Measurements from ENCODE around the gene PPP2R2C. TPM values are rescaled to one million over a fixed set of nuclear protein-coding genes. Genes with fewer than 3 reads are reported as not detected.

PPP2R2C gene
- polyA plus RNA-seq, 4 donors = 0.16 to 2.3 (median 0.81) TPM; not detected in 1

DNA sequence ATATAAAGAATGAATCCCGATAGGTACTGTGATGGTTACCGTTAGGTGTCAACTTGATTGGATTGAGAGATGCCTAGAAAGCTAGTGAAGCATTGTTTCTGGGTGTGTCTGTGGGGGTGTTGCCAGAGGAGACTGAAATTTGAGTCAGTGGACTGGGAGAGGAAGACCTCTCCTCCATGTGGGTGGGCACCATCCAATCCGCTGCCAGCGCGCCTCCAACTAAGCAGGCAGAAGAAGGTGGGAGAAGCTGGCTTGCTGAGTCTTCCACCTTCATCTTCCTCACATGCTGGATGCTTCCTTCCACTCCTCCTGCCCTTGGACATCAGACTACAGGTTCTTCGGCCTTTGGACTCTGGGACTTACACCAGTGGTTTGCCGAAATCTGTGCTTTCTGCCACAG lies 162.6 kb downstream of the PPP2R2C start:
- Histone ChIP-seq H3K27ac (ENCODE audit: low read depth in 1 of 3, low read length in 2 of 3) (no peak overlapping the region), H3K27me3 (ENCODE audit: control insufficient read depth in 3 of 3, insufficient read depth in 3 of 3, low read length in 3 of 3) (peaks cover 0 to 10% (median 2%) of the 10 kb centered on the region in 3 donors), H3K9me3 (ENCODE audit: control insufficient read depth in 2 of 2, insufficient read depth in 1 of 2, low read depth in 1 of 2, low read length in 1 of 2) (peaks cover 0 to 4% of the 10 kb centered on the region in 2 donors), H3K4me1 (ENCODE audit: control insufficient read depth in 3 of 3, insufficient read depth in 2 of 3, low read depth in 1 of 3, low read length in 2 of 3) (no peaks in the 10 kb centered on the region), H3K36me3 (ENCODE audit: control insufficient read depth in 3 of 3, insufficient read depth in 2 of 3, low read depth in 1 of 3, low read length in 3 of 3) (peaks cover 0 to 7% (median 0%) of the 10 kb centered on the region in 3 donors), H3K4me3 (ENCODE audit: low read depth in 1 of 3, low read length in 3 of 3) (peak overlapping the region in 1 of 3 donors; percentile 28)
- no peak for FAIRE-seq
- DNase-seq = no peak
- WGBS, 3 donors = 73 to 82% (median 74%) methylated on average over 7 of the region's 7 CpGs

DNA sequence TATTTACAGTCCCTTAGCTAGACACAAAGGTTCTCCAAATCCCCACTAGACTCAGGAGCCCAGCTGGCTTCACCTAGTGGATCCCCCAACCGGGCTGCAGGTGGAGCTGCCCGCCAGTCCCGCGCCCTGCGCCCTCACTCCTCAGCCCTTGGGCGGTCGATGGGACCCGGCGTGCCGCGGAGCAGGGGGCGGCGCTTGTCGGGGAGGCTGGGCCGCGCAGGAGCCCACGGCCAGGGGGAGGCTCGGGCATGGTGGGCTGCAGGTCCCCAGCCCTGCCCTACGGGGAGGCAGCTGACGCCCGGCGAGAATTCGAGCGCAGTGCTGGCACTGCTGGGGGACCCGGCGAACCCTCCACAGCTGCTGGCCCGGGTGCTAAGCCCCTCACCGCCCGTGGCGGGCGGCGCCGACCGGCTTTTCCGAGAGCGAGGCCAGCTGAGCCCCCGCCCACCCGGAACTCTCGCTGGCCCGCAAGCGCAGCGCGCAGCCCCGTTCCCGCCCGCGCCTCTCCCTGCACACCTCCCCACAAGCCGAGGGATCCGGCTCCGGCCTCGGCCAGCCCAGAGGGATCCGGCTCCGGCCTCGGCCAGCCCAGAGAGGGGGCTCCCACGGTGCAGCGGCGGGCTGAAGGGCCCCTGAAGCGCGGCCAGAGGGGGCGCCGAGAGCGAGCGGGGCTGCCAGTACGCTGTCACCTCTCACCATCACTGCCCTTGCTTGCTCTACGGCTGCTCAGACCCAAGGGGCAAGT lies 163.3 kb downstream of the PPP2R2C start:
- Histone ChIP-seq H3K36me3 (ENCODE audit: control insufficient read depth in 3 of 3, insufficient read depth in 2 of 3, low read depth in 1 of 3, low read length in 3 of 3) (peaks cover 0 to 13% (median 0%) of the 10 kb centered on the region in 3 donors), H3K4me1 (ENCODE audit: control insufficient read depth in 3 of 3, insufficient read depth in 2 of 3, low read depth in 1 of 3, low read length in 2 of 3) (no peaks in the 10 kb centered on the region), H3K4me3 (ENCODE audit: low read depth in 1 of 3, low read length in 3 of 3) (peak overlapping the region in 1 of 3 donors; percentile 28), H3K27ac (ENCODE audit: low read depth in 1 of 3, low read length in 2 of 3) (no peak overlapping the region), H3K27me3 (ENCODE audit: control insufficient read depth in 3 of 3, insufficient read depth in 3 of 3, low read length in 3 of 3) (peaks cover 0 to 10% (median 2%) of the 10 kb centered on the region in 3 donors), H3K9me3 (ENCODE audit: control insufficient read depth in 2 of 2, insufficient read depth in 1 of 2, low read depth in 1 of 2, low read length in 1 of 2) (peaks cover 0 to 4% of the 10 kb centered on the region in 2 donors)
- DNase-seq (peak in 1 of 2 donors; percentile 56), FAIRE-seq (no peak)
- WGBS, 3 donors = 6 to 18% (median 6%) methylated on average over 39 to 65 of the region's 65 CpGs

DNA sequence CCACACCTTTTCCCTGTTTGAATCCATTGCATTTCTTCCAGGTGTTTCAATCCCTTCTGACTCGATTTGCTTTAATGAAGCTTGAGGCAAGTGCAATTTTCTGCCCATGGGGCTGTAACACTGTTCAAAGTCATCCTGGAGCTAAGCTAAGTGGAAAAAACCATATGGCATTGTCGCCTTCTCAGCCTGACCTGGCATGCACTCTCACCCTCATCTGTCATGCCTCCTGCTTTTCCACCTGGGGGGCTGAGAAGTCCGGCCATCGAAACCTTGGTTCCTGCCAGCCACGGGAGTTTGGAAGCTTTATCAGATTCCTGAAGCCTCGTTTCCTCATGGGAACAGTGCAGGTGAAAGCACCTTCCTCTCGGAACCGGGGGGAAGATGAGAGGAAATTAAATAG lies 164.5 kb downstream of the PPP2R2C start:
- no peaks in the 10 kb centered on the region for H3K4me1 ChIP-seq (ENCODE audit: control insufficient read depth in 3 of 3, insufficient read depth in 2 of 3, low read depth in 1 of 3, low read length in 2 of 3)
- H3K27ac ChIP-seq (ENCODE audit: low read depth in 1 of 3, low read length in 2 of 3) = no peak overlapping the region

DNA sequence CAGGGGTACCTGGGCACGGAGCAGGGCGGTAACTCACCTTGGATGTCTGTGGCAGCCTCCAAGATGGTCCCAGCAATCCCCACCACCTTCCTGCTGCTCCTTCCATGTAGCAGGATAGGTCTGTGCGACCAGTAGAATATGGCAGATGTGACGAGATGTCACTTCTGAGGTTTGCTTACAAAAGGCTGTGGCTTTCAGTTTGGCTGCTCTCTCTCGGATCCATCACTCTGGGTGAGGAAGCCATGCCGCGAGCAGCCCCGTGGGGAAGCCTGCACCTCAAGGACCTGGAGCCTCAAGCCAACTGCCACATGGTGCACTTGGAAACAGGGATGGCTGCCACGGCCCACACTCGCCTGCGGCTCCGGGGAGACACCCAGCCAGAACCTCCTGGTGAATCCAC lies 165.2 kb downstream of the PPP2R2C start:
- 69 to 85% (median 80%) methylated on average over 12 of the region's 12 CpGs for WGBS, 3 donors
- H3K4me3 ChIP-seq (ENCODE audit: low read depth in 1 of 3, low read length in 3 of 3) = no peak overlapping the region
- H3K9me3 ChIP-seq (ENCODE audit: control insufficient read depth in 2 of 2, insufficient read depth in 1 of 2, low read depth in 1 of 2, low read length in 1 of 2) = peaks cover 0 to 4% of the 10 kb centered on the region in 2 donors
- no peak for DNase-seq
- no peaks in the 10 kb centered on the region for H3K4me1 ChIP-seq (ENCODE audit: control insufficient read depth in 3 of 3, insufficient read depth in 2 of 3, low read depth in 1 of 3, low read length in 2 of 3)
- H3K36me3 ChIP-seq (ENCODE audit: control insufficient read depth in 3 of 3, insufficient read depth in 2 of 3, low read depth in 1 of 3, low read length in 3 of 3) = peaks cover 0 to 32% (median 0%) of the 10 kb centered on the region in 3 donors
- FAIRE-seq = no peak
- H3K27me3 ChIP-seq (ENCODE audit: control insufficient read depth in 3 of 3, insufficient read depth in 3 of 3, low read length in 3 of 3) = peaks cover 0 to 10% (median 2%) of the 10 kb centered on the region in 3 donors
- H3K27ac ChIP-seq (ENCODE audit: low read depth in 1 of 3, low read length in 2 of 3) = no peak overlapping the region

More for the DNA sequence above, 164.5 kb downstream of the PPP2R2C start:
- Histone ChIP-seq H3K9me3 (ENCODE audit: control insufficient read depth in 2 of 2, insufficient read depth in 1 of 2, low read depth in 1 of 2, low read length in 1 of 2) (peaks cover 0 to 4% of the 10 kb centered on the region in 2 donors), H3K36me3 (ENCODE audit: control insufficient read depth in 3 of 3, insufficient read depth in 2 of 3, low read depth in 1 of 3, low read length in 3 of 3) (peaks cover 0 to 25% (median 0%) of the 10 kb centered on the region in 3 donors), H3K27me3 (ENCODE audit: control insufficient read depth in 3 of 3, insufficient read depth in 3 of 3, low read length in 3 of 3) (peaks cover 0 to 10% (median 2%) of the 10 kb centered on the region in 3 donors), H3K4me3 (ENCODE audit: low read depth in 1 of 3, low read length in 3 of 3) (no peak overlapping the region)
- FAIRE-seq = no peak
- 72 to 80% (median 73%) methylated on average over 8 of the region's 8 CpGs for WGBS, 3 donors
- no peak for DNase-seq

DNA sequence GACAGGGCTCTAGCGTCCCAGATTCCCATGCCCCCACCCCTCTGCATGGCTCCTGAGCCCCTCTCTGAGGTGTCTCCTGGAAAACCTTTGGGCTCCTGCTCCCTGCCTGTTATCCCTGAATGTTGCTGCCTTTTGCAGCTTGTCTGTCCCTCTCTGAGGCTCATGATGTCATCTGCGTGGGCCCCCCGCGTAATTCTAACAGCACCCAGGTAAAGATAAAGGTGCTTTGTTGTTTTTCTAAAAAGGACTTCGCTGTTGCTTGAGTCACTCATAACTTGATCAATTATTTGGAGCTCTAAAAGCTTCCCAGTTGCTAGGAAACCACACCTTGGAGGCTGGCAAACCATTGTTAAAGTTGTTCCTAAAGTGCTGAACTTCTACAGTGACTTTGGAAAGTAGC lies 166.1 kb downstream of the PPP2R2C start:
- Histone ChIP-seq H3K27me3 (ENCODE audit: control insufficient read depth in 3 of 3, insufficient read depth in 3 of 3, low read length in 3 of 3) (peaks cover 0 to 10% (median 2%) of the 10 kb centered on the region in 3 donors), H3K9me3 (ENCODE audit: control insufficient read depth in 2 of 2, insufficient read depth in 1 of 2, low read depth in 1 of 2, low read length in 1 of 2) (peaks cover 0 to 4% of the 10 kb centered on the region in 2 donors), H3K36me3 (ENCODE audit: control insufficient read depth in 3 of 3, insufficient read depth in 2 of 3, low read depth in 1 of 3, low read length in 3 of 3) (peaks cover 0 to 41% (median 0%) of the 10 kb centered on the region in 3 donors), H3K4me1 (ENCODE audit: control insufficient read depth in 3 of 3, insufficient read depth in 2 of 3, low read depth in 1 of 3, low read length in 2 of 3) (no peaks in the 10 kb centered on the region), H3K27ac (ENCODE audit: low read depth in 1 of 3, low read length in 2 of 3) (no peak overlapping the region), H3K4me3 (ENCODE audit: low read depth in 1 of 3, low read length in 3 of 3) (no peak overlapping the region)
- DNase-seq (no peak), FAIRE-seq (no peak)
- 53 to 68% (median 62%) methylated on average over 5 of the region's 5 CpGs for WGBS, 3 donors

DNA sequence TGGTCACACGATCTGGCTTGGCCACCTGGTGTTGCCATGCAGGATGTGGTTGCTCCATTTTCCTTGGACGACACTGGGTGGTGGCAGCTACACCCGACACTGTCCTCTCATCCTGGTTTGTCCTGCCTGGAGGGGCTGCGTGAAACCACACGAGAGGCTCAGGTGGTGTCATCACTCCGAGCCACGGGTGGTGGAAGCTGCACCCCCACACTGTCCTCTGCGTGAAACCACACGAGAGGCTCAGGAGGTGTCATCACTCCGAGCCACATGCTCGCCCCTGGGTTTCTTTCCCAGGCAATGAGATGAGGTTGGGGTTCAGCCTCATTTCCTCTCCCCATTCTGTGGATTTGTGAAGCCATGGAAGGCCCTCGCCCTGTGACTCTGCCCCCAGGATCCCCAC lies 168.5 kb downstream of the PPP2R2C start:
- FAIRE-seq = no peak
- peaks cover 0 to 58% (median 3%) of the 10 kb centered on the region in 3 donors for H3K36me3 ChIP-seq (ENCODE audit: control insufficient read depth in 3 of 3, insufficient read depth in 2 of 3, low read depth in 1 of 3, low read length in 3 of 3)

DNA sequence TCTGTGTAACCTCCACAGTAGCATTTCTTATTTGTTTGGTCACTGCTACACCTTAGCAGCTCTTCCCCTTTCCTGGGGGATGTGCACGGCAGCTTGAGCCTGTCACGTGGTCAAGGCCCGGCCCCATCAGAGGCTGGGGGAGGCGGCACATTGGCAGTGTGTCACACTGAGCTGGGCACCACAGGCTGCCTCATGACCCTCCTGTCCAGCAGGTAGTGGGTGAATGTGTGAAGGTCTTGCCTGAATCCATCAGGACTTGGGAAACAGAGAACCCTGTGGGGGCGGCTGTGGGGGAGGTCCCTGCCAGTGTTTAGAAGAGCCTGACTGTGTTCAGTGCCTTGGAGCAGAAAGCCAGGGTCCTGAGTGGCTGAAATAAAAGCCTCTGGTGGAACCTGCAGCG lies 169.5 kb downstream of the PPP2R2C start:
- Histone ChIP-seq H3K9me3 (ENCODE audit: control insufficient read depth in 2 of 2, insufficient read depth in 1 of 2, low read depth in 1 of 2, low read length in 1 of 2) (no peaks in the 10 kb centered on the region), H3K4me1 (ENCODE audit: control insufficient read depth in 3 of 3, insufficient read depth in 2 of 3, low read depth in 1 of 3, low read length in 2 of 3) (no peaks in the 10 kb centered on the region), H3K36me3 (ENCODE audit: control insufficient read depth in 3 of 3, insufficient read depth in 2 of 3, low read depth in 1 of 3, low read length in 3 of 3) (peaks cover 0 to 66% (median 3%) of the 10 kb centered on the region in 3 donors), H3K27me3 (ENCODE audit: control insufficient read depth in 3 of 3, insufficient read depth in 3 of 3, low read length in 3 of 3) (no peaks in the 10 kb centered on the region), H3K27ac (ENCODE audit: low read depth in 1 of 3, low read length in 2 of 3) (no peak overlapping the region), H3K4me3 (ENCODE audit: low read depth in 1 of 3, low read length in 3 of 3) (no peak overlapping the region)
- WGBS, 3 donors = 79 to 87% (median 86%) methylated on average over 6 of the region's 6 CpGs
- DNase-seq (no peak), FAIRE-seq (no peak)

More for the DNA sequence above, 168.5 kb downstream of the PPP2R2C start:
- H3K4me3 ChIP-seq (ENCODE audit: low read depth in 1 of 3, low read length in 3 of 3) = no peak overlapping the region
- WGBS, 3 donors = 79 to 94% (median 85%) methylated on average over 12 of the region's 12 CpGs
- peaks cover 0 to 4% of the 10 kb centered on the region in 2 donors for H3K9me3 ChIP-seq (ENCODE audit: control insufficient read depth in 2 of 2, insufficient read depth in 1 of 2, low read depth in 1 of 2, low read length in 1 of 2)
- DNase-seq = no peak
- H3K27ac ChIP-seq (ENCODE audit: low read depth in 1 of 3, low read length in 2 of 3) = no peak overlapping the region
- H3K4me1 ChIP-seq (ENCODE audit: control insufficient read depth in 3 of 3, insufficient read depth in 2 of 3, low read depth in 1 of 3, low read length in 2 of 3) = no peaks in the 10 kb centered on the region
- peaks cover 0 to 3% (median 0%) of the 10 kb centered on the region in 3 donors for H3K27me3 ChIP-seq (ENCODE audit: control insufficient read depth in 3 of 3, insufficient read depth in 3 of 3, low read length in 3 of 3)

DNA sequence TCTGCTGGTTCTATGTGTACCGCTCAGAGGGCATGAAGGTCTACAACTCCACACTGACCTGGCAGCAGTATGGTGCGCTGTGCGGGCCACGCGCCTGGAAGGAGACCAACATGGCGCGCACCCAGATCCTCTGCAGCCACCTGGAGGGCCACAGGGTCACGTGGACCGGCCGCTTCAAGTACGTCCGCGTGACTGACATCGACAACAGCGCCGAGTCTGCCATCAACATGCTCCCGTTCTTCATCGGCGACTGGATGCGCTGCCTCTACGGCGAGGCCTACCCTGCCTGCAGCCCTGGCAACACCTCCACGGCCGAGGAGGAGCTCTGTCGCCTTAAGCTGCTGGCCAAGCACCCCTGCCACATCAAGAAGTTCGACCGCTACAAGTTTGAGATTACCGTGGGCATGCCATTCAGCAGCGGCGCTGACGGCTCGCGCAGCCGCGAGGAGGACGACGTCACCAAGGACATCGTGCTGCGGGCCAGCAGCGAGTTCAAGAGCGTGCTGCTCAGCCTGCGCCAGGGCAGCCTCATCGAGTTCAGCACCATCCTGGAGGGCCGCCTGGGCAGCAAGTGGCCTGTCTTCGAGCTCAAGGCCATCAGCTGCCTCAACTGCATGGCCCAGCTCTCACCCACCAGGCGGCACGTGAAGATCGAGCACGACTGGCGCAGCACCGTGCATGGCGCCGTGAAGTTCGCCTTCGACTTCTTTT lies 170.5 kb downstream of the PPP2R2C start:
- Histone ChIP-seq H3K27me3 (ENCODE audit: control insufficient read depth in 3 of 3, insufficient read depth in 3 of 3, low read length in 3 of 3) (no peaks in the 10 kb centered on the region), H3K4me3 (ENCODE audit: low read depth in 1 of 3, low read length in 3 of 3) (no peak overlapping the region), H3K36me3 (ENCODE audit: control insufficient read depth in 3 of 3, insufficient read depth in 2 of 3, low read depth in 1 of 3, low read length in 3 of 3) (peaks cover 0 to 70% (median 3%) of the 10 kb centered on the region in 3 donors), H3K4me1 (ENCODE audit: control insufficient read depth in 3 of 3, insufficient read depth in 2 of 3, low read depth in 1 of 3, low read length in 2 of 3) (no peaks in the 10 kb centered on the region), H3K27ac (ENCODE audit: low read depth in 1 of 3, low read length in 2 of 3) (no peak overlapping the region), H3K9me3 (ENCODE audit: control insufficient read depth in 2 of 2, insufficient read depth in 1 of 2, low read depth in 1 of 2, low read length in 1 of 2) (no peaks in the 10 kb centered on the region)
- DNase-seq = no peak
- FAIRE-seq = no peak
- WGBS, 3 donors = 97 to 98% (median 97%) methylated on average over 55 of the region's 55 CpGs
